ENCODE results near the gene TCAP.

- TF ChIP-seq POLR2A (IDR thresholded peaks at IDR 0.05) (no peak), CTCF (IDR thresholded peaks at IDR 0.05 in 8 of 11, conservative IDR thresholded peaks at IDR 0.05 in 3 of 11) (no peak)
Measured at GRCh38 chr17:39677542-39678339, 12.6 kb downstream of the TCAP start.

All from spleen (tissue), 7 donors.